Osteoblast (primary cell): ENCODE measurements around the gene MAST3. TPM values are rescaled to one million over a fixed set of nuclear protein-coding genes. Genes with fewer than 3 reads are reported as not detected.

Experiments
- DNase-seq: peaks from one replicate; pipeline ENCODE4 v3.0.0; 2011; ENCODE audit warnings: low spot score, mixed read lengths; ENCODE audit not compliant: insufficient read length; ENCODE audit errors: missing footprints
- H2AFZ ChIP-seq: 2 replicates; pipeline ENCODE4 v1.6.0; 2011; ENCODE audit warnings: mild to moderate bottlenecking, low read length
- H3K27ac ChIP-seq: 2 replicates; pipeline ENCODE4 v1.5.1; 2011; ENCODE audit warnings: mild to moderate bottlenecking, low read depth, low read length, moderate library complexity
- H3K27me3 ChIP-seq: 2 replicates; pipeline ENCODE4 v1.6.0; 2012; ENCODE audit warnings: mild to moderate bottlenecking, control low read depth, inconsistent platforms, low read length, moderate library complexity; ENCODE audit not compliant: insufficient read depth
- H3K36me3 ChIP-seq: 2 replicates; pipeline ENCODE4 v1.5.1; 2011; ENCODE audit warnings: mild to moderate bottlenecking, low read length, control low read depth, moderate library complexity; ENCODE audit not compliant: insufficient read depth
- H3K4me1 ChIP-seq: 2 replicates; pipeline ENCODE4 v1.5.1; 2011; ENCODE audit warnings: mild to moderate bottlenecking, low read length, control low read depth, moderate library complexity; ENCODE audit not compliant: insufficient read depth
- H3K4me2 ChIP-seq: 2 replicates; pipeline ENCODE4 v1.6.0; 2011; ENCODE audit warnings: mild to moderate bottlenecking, low read length; ENCODE audit not compliant: insufficient read depth
- H3K4me3 ChIP-seq: fragments of 200-600 bp; sonication (generic); 3 replicates; pipeline ENCODE4 v1.5.1; 2012; ENCODE audit warnings: mild to moderate bottlenecking, low read length, inconsistent platforms; ENCODE audit not compliant: insufficient read depth
- H3K79me2 ChIP-seq: 2 replicates; pipeline ENCODE4 v1.6.0; 2012; ENCODE audit warnings: mild to moderate bottlenecking, low read length, control low read depth, inconsistent platforms; ENCODE audit not compliant: insufficient read depth
- H3K9me3 ChIP-seq: 2 replicates; pipeline ENCODE4 v1.5.1; 2011; ENCODE audit warnings: low read depth, low read length, control low read depth
- H4K20me1 ChIP-seq: 2 replicates; pipeline ENCODE4 v1.6.0; 2012; ENCODE audit warnings: mild to moderate bottlenecking, low read length, control low read depth; ENCODE audit not compliant: insufficient read depth
- CTCF ChIP-seq: IDR thresholded peaks from 2 replicates; pipeline ENCODE4 v1.5.1; 2011; ENCODE audit warnings: mild to moderate bottlenecking, low read depth, low read length, moderate library complexity; ENCODE audit errors: extremely low read depth
- total RNA-seq: library from RNA; depleted of rRNA; stranded (reverse); fragments of >200 nt; gene quantifications from 2 replicates; pipeline ENCODE4 v1.2.3, GENCODE V29; 2012

The MAST3 gene
- total RNA-seq, 1 donor: 5.4 TPM

- peak; percentile 77 for DNase-seq
- Histone ChIP-seq H3K27ac (peak overlapping the region; percentile 53), H4K20me1 (peaks cover 6% of the 10 kb centered on the region), H3K9me3 (no peaks in the 10 kb centered on the region), H3K4me1 (peaks cover 3% of the 10 kb centered on the region), H3K4me3 (peak overlapping the region; percentile 90), H3K27me3 (no peaks in the 10 kb centered on the region), H2AFZ (peak overlapping the region; percentile 81), H3K4me2 (peak overlapping the region; percentile 90), H3K36me3 (no peaks in the 10 kb centered on the region), H3K79me2 (no peaks in the 10 kb centered on the region)
- TF ChIP-seq CTCF: no peak
These were observed 13.1 kb downstream of the MAST3 start for GRCh38 chr19:18110609-18111232.

GRCh38 chr19:18112989-18113478 is 15.5 kb downstream of the MAST3 start:
- H3K9me3 ChIP-seq: no peaks in the 10 kb centered on the region
- peaks cover 10% of the 10 kb centered on the region for H3K4me1 ChIP-seq

GRCh38 chr19:18113827-18114226 is 16.2 kb downstream of the MAST3 start:
- Histone ChIP-seq H3K4me3 (no peak overlapping the region), H3K4me1 (peaks cover 17% of the 10 kb centered on the region), H3K36me3 (no peaks in the 10 kb centered on the region), H3K27me3 (no peaks in the 10 kb centered on the region), H3K79me2 (no peaks in the 10 kb centered on the region), H4K20me1 (peaks cover 11% of the 10 kb centered on the region), H3K9me3 (no peaks in the 10 kb centered on the region), H3K27ac (no peak overlapping the region), H2AFZ (no peak overlapping the region), H3K4me2 (no peak overlapping the region)
- TF ChIP-seq CTCF: no peak
- peak; percentile 70 for DNase-seq

More at GRCh38 chr19:18112989-18113478, 15.5 kb downstream of the MAST3 start:
- no peaks in the 10 kb centered on the region for H3K36me3 ChIP-seq
- H3K27me3 ChIP-seq: no peaks in the 10 kb centered on the region
- no peak overlapping the region for H3K27ac ChIP-seq
- peaks cover 6% of the 10 kb centered on the region for H4K20me1 ChIP-seq
- peak; percentile 94 for TF ChIP-seq CTCF
- no peak overlapping the region for H3K4me2 ChIP-seq
- H3K4me3 ChIP-seq: no peak overlapping the region
- DNase-seq: peak; percentile 99
- H2AFZ ChIP-seq: no peak overlapping the region
- H3K79me2 ChIP-seq: no peaks in the 10 kb centered on the region

DNA sequence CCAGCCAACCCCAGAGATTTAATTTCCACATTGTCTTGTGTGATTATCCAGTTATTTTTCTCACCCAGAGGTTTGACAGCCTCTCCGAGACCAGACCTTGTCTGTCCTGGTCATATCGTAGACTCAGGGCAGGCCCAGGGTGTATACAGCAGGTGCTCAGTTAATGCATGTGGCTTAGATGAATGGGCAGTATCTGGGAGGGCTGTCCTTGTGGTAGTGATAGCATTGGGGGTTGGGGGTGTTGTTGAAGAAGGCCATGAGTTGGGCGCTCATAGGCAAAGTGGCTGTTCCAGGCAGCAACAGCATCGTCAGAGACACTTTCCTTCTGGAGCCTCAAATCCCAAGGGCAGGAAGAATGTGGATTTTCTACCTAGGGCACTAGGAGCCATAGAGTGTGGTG is 16.9 kb downstream of the MAST3 start:
- Histone ChIP-seq H3K27ac (no peak overlapping the region), H4K20me1 (peaks cover 14% of the 10 kb centered on the region), H2AFZ (no peak overlapping the region), H3K79me2 (no peaks in the 10 kb centered on the region), H3K4me2 (no peak overlapping the region), H3K9me3 (no peaks in the 10 kb centered on the region), H3K36me3 (no peaks in the 10 kb centered on the region), H3K27me3 (no peaks in the 10 kb centered on the region), H3K4me3 (no peak overlapping the region), H3K4me1 (peaks cover 17% of the 10 kb centered on the region)
- TF ChIP-seq CTCF: no peak
- DNase-seq: peak; percentile 54
